ENCODE data around the gene RPIA.

Gene RPIA

DNA sequence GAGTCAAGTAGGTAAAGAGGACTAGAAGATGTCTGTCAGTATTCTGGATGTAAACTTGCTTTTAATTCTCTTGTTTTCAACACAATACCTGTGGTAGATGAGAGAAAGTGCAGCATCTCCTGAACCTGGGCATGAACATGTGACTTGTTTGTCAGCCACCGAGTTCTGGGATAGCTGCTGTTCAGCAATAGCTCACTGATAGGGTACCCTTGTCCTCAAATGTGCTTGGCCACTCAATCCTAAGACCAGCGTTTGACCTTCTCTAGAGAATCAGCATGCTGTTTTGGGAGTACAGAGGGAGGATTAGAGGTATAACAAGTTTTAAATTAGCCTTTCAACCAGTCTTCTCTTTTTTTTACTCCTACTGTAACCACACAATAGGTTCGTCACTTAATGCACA lies 23.2 kb downstream of the RPIA start:
- Histone ChIP-seq H3K27me3 (ENCODE audit: control insufficient read depth, insufficient read depth, low read length) (no peaks in the 10 kb centered on the region), H3K4me3 (ENCODE audit: low read length) (no peak overlapping the region), H3K9me3 (ENCODE audit: control insufficient read depth, low read length) (no peaks in the 10 kb centered on the region), H3K9ac (ENCODE audit: low read length) (no peak overlapping the region), H3K36me3 (ENCODE audit: control insufficient read depth, insufficient read depth, low read length) (no peaks in the 10 kb centered on the region), H3K4me1 (ENCODE audit: control insufficient read depth, insufficient read depth, low read length) (peaks cover 19% of the 10 kb centered on the region)

DNA sequence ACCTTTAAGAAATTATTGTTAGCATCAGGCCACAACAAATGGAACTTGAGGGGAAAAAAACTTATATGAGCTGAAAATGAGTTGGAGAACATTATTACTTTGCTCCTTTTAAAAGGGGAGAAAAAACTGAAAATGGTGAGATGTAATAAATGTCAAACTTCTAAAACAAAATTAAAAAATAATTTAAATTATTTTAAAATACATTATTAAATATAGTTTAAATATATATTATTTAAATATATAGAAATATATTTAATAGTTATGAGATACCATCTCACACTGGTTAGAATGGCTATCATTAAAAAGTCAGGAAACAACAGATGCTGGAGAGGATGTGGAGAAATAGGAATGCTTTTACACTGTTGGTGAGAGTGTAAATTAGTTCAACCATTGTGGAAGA lies 28.9 kb downstream of the RPIA start:
- no peak overlapping the region for H3K9ac ChIP-seq (ENCODE audit: low read length)
- H3K4me1 ChIP-seq (ENCODE audit: control insufficient read depth, insufficient read depth, low read length): peaks cover 12% of the 10 kb centered on the region
- no peaks in the 10 kb centered on the region for H3K9me3 ChIP-seq (ENCODE audit: control insufficient read depth, low read length)
- H3K27me3 ChIP-seq (ENCODE audit: control insufficient read depth, insufficient read depth, low read length): no peaks in the 10 kb centered on the region
- H3K4me3 ChIP-seq (ENCODE audit: low read length): no peak overlapping the region
- H3K36me3 ChIP-seq (ENCODE audit: control insufficient read depth, insufficient read depth, low read length): no peaks in the 10 kb centered on the region

DNA sequence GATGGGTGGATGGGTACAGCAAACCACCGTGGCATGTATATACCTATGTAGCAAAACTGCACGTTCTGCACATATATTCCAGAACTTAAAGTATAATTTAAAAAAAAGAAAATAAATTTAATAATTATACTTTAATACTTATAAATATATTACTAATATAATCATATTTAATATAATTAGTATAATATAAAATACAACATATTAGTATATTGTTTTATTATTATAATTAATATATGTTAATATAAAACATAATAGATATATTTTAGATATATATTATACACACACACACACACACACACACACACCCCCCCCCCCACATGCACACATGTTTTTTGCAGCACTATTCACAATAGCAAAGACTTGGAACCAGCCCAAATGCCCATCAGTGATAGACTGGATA lies 29.8 kb downstream of the RPIA start:
- H3K27me3 ChIP-seq (ENCODE audit: control insufficient read depth, insufficient read depth, low read length): no peaks in the 10 kb centered on the region
- no peaks in the 10 kb centered on the region for H3K36me3 ChIP-seq (ENCODE audit: control insufficient read depth, insufficient read depth, low read length)
- H3K4me3 ChIP-seq (ENCODE audit: low read length): no peak overlapping the region
- H3K9ac ChIP-seq (ENCODE audit: low read length): no peak overlapping the region
- peaks cover 4% of the 10 kb centered on the region for H3K4me1 ChIP-seq (ENCODE audit: control insufficient read depth, insufficient read depth, low read length)
- H3K9me3 ChIP-seq (ENCODE audit: control insufficient read depth, low read length): no peaks in the 10 kb centered on the region

DNA sequence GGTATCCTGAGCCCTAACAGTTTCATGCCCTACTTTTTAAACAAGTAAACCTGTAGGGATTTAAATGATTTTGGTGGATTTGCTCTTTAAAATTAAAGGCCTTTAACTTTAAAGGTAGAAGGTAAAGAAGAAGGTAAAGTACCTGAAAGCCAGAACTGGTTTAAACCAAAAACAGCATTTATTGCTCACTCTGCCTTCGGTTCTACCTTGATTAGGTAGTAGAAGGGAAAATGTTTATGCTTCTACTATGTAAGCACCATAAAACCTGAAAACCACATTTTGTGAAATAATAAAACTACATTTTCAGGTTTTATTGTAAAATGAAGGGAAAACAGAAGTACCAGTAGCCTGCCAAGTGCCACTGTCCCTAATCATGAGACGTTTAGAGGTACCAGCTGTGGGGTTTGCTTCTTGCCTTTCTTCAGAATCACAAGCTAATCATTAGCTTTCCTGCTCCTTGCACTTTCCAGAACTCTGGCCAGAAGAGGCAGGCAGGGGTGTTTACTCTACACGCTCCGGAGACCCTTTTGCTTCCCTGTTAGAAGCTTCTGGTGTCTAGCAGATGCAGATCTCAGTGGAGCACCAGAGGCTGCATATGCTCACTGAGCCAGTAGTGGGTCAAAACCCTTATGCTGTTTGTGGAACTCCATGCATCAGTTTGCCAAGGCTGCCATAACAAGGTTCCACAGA lies 33.3 kb downstream of the RPIA start:
- no peak overlapping the region for H3K9ac ChIP-seq (ENCODE audit: low read length)
- no peaks in the 10 kb centered on the region for H3K36me3 ChIP-seq (ENCODE audit: control insufficient read depth, insufficient read depth, low read length)
- H3K9me3 ChIP-seq (ENCODE audit: control insufficient read depth, low read length): no peaks in the 10 kb centered on the region
- no peak overlapping the region for H3K4me3 ChIP-seq (ENCODE audit: low read length)
- H3K27me3 ChIP-seq (ENCODE audit: control insufficient read depth, insufficient read depth, low read length): no peaks in the 10 kb centered on the region
- H3K4me1 ChIP-seq (ENCODE audit: control insufficient read depth, insufficient read depth, low read length): no peaks in the 10 kb centered on the region

DNA sequence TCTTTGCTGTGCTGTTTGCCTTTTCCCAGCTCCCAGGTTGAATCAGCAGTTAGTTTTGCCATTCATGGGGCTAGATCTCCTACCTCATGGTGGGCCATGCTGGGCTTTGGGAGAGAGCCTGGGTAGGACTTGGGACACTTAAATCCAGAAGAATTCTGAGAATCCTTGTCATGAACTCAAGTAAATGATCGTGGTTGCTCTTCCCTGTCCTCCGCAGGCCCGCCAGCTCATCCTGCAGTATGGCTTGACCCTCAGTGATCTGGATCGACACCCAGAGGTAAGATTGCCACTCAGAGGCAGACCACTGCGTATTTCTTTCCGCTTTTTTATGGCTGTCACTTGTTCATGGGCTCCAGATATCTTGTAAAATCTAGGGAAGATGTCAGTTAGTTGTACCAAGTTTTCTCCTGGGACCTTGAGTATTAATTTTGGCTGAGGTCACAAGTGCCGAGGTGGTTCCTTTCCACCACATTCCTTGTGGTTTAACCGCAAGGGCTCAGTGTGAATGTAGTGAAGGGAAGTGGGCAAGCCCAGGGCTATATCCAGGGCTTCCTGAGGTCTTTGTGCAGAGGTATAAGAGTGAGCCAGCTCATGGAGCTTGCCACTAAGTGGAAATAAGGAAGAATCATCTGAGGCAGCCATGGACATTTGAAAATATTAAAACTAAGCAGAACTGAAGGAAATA lies 37.7 kb downstream of the RPIA start:
- Histone ChIP-seq H3K36me3 (ENCODE audit: control insufficient read depth, insufficient read depth, low read length) (no peaks in the 10 kb centered on the region), H3K27me3 (ENCODE audit: control insufficient read depth, insufficient read depth, low read length) (no peaks in the 10 kb centered on the region), H3K4me3 (ENCODE audit: low read length) (no peak overlapping the region), H3K9ac (ENCODE audit: low read length) (no peak overlapping the region), H3K4me1 (ENCODE audit: control insufficient read depth, insufficient read depth, low read length) (no peaks in the 10 kb centered on the region), H3K9me3 (ENCODE audit: control insufficient read depth, low read length) (no peaks in the 10 kb centered on the region)

DNA sequence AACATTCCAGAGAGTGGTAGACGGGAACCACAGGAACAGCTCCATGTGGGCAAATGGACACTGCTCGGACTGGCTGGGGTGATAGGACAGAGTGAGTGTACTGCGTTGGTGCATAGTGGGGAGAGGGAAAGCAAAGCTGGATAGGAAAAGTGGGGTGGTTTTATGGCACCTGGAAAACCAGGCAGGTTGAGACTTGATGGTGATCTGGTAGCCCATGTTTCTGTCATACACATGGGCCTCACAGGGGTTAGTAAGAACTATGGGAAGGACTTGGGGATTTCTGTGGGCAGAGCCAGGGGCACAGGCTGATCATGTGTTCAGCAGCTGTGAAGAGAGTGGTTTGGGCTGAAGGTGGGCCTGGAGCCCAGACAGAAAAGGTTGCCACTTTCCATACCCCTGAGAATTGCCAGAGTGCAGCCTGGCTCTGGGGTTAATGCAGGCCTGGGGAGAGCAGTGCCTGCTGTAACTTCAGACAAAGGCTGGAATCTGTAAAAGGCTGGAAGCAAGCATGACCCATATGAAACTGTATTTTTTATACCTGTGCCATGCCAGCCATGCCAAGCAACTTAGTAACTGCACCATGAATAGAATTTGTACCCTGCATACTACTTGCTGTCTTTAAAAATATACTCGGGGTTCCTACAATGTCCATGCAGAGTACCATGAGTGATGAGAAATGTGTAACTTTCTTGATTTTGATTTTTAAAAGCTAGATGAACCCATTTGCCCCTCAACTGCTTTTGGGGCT lies 41.9 kb downstream of the RPIA start:
- Histone ChIP-seq H3K27me3 (ENCODE audit: control insufficient read depth, insufficient read depth, low read length) (no peaks in the 10 kb centered on the region), H3K9ac (ENCODE audit: low read length) (no peak overlapping the region), H3K4me3 (ENCODE audit: low read length) (no peak overlapping the region), H3K4me1 (ENCODE audit: control insufficient read depth, insufficient read depth, low read length) (peaks cover 31% of the 10 kb centered on the region), H3K9me3 (ENCODE audit: control insufficient read depth, low read length) (no peaks in the 10 kb centered on the region), H3K36me3 (ENCODE audit: control insufficient read depth, insufficient read depth, low read length) (no peaks in the 10 kb centered on the region)

DNA sequence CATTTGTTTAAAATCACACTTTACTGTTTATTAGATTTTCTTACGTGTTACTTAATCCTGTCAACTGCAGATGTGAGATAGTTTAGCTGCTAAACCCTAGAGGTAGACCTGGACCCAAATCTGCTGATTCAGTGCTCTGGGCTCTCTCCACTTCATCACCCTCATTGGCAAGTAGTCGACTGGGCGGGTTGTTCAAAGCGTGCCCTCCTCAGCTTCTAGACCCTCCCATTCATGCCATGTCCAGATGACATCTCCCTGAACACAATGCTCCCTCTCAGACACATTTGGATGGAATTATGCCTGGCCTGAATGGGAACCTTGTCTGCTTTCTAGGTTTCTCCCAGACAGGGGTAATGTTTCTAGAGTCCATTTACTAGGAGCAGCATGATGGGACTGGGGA lies 43.7 kb downstream of the RPIA start:
- Histone ChIP-seq H3K9ac (ENCODE audit: low read length) (no peak overlapping the region), H3K4me1 (ENCODE audit: control insufficient read depth, insufficient read depth, low read length) (peaks cover 31% of the 10 kb centered on the region), H3K36me3 (ENCODE audit: control insufficient read depth, insufficient read depth, low read length) (no peaks in the 10 kb centered on the region), H3K27me3 (ENCODE audit: control insufficient read depth, insufficient read depth, low read length) (no peaks in the 10 kb centered on the region), H3K4me3 (ENCODE audit: low read length) (no peak overlapping the region), H3K9me3 (ENCODE audit: control insufficient read depth, low read length) (no peaks in the 10 kb centered on the region)

DNA sequence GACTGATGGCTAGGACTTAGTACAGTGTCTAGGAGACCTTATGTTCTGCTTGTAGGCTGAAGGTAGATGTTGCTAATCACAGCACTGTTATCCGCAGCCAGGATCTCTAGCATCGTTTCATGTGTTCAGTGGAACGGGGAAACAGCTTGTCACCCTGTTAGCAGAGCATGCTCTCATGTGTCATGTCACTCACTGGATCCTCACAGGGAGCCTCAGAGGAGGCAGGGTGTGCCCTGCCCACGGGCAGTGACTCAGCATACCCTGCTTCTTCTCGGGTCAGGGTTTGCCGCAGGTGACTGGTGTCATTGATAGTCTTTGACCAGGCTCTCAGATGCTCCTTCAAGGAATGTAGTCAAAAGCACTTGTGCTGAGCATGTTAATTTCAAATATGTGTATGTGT lies 44.4 kb downstream of the RPIA start:
- H3K9me3 ChIP-seq (ENCODE audit: control insufficient read depth, low read length): no peaks in the 10 kb centered on the region
- no peak overlapping the region for H3K4me3 ChIP-seq (ENCODE audit: low read length)
- H3K4me1 ChIP-seq (ENCODE audit: control insufficient read depth, insufficient read depth, low read length): peaks cover 31% of the 10 kb centered on the region
- H3K36me3 ChIP-seq (ENCODE audit: control insufficient read depth, insufficient read depth, low read length): no peaks in the 10 kb centered on the region
- H3K9ac ChIP-seq (ENCODE audit: low read length): no peak overlapping the region
- H3K27me3 ChIP-seq (ENCODE audit: control insufficient read depth, insufficient read depth, low read length): no peaks in the 10 kb centered on the region

DNA sequence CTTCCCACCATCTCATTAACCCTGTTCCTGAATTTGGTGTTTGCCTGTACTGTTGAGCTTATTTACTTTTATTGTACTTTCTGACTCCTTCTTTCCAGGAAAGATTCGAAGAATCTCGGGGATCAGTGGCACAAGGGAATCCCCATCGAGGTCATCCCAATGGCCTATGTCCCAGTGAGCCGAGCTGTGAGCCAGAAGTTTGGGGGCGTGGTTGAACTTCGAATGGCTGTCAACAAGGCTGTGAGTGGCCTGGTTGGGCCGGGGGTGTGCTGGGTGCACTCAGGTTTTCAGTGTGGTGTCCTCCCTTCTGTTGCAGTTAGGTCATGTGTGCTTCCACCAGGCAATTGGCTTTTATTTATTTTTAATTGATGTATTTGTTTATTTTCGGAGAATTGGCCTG lies 45.0 kb downstream of the RPIA start:
- Histone ChIP-seq H3K9ac (ENCODE audit: low read length) (no peak overlapping the region), H3K9me3 (ENCODE audit: control insufficient read depth, low read length) (no peaks in the 10 kb centered on the region), H3K4me3 (ENCODE audit: low read length) (no peak overlapping the region), H3K36me3 (ENCODE audit: control insufficient read depth, insufficient read depth, low read length) (no peaks in the 10 kb centered on the region), H3K4me1 (ENCODE audit: control insufficient read depth, insufficient read depth, low read length) (peaks cover 31% of the 10 kb centered on the region), H3K27me3 (ENCODE audit: control insufficient read depth, insufficient read depth, low read length) (no peaks in the 10 kb centered on the region)

DNA sequence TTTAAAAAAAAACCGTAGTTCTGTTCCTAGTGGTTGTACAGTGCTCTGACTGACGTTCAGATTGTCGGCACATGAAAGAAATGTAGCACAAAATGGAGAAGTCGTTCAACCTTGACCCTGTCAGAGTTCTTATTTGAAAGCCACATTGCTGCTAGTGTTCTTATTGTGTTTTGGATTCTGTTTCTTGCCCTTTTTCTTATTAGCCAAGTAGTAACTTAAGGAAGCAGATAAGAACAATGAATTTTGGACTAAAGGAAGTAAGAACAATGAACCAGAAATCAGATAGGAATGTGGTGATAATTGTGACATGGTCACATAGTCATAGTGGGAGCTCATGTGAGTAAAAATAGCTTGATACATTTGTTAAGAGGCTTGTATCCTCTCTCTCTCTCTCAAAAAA lies 45.9 kb downstream of the RPIA start:
- Histone ChIP-seq H3K36me3 (ENCODE audit: control insufficient read depth, insufficient read depth, low read length) (no peaks in the 10 kb centered on the region), H3K4me1 (ENCODE audit: control insufficient read depth, insufficient read depth, low read length) (peaks cover 31% of the 10 kb centered on the region), H3K27me3 (ENCODE audit: control insufficient read depth, insufficient read depth, low read length) (no peaks in the 10 kb centered on the region), H3K4me3 (ENCODE audit: low read length) (no peak overlapping the region), H3K9me3 (ENCODE audit: control insufficient read depth, low read length) (no peaks in the 10 kb centered on the region), H3K9ac (ENCODE audit: low read length) (no peak overlapping the region)

DNA sequence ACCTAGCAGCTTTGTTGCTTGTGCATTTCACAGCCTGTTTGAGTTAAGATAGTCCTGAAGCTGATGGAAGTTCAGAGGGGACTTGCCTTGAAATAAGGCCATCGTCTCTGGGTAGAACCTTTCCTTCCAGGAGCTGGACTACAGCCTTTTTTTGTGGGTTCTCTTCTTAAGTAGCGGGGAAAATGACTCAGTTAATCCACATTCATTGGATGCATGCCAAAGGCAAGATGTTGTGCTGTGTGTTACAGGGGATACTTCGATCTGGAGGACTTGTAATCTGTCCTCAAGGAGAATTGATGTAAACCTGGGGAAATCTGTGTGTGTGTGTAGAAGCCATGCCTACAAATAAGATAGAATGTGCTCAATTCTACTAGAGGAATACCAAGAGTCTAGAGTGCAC lies 46.8 kb downstream of the RPIA start:
- Histone ChIP-seq H3K27me3 (ENCODE audit: control insufficient read depth, insufficient read depth, low read length) (no peaks in the 10 kb centered on the region), H3K4me1 (ENCODE audit: control insufficient read depth, insufficient read depth, low read length) (peaks cover 31% of the 10 kb centered on the region), H3K4me3 (ENCODE audit: low read length) (no peak overlapping the region), H3K9ac (ENCODE audit: low read length) (no peak overlapping the region), H3K9me3 (ENCODE audit: control insufficient read depth, low read length) (no peaks in the 10 kb centered on the region), H3K36me3 (ENCODE audit: control insufficient read depth, insufficient read depth, low read length) (no peaks in the 10 kb centered on the region)

DNA sequence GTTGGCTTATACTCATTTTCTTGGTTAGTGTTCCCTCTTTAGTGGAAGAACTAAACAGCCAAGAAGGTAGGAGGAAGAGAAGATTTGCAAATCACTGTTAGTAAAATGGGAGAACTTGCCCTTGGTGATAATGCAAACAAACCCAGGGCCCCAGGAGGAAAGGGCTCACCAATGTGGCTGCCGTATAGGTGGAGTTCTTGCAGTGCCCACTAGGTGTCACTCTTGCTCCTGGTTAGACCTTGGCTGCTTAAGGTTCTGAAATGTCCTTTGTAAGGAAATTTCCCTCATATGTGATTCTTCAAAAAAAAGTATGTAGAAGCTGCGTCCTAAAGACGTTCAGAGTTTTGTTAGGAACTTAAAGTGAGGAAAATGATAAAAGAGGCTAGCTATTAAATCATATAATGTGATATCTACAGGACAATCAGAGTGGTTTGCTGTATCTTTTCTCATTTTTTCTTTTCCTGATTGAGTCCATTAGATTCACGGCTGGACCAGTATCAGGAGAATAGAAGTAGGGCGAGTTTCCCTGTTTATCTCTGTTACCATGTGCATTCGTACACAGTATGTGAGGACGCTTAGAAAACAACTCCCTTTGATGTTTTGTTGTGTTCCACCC lies 48.6 kb downstream of the RPIA start:
- Histone ChIP-seq H3K36me3 (ENCODE audit: control insufficient read depth, insufficient read depth, low read length) (no peaks in the 10 kb centered on the region), H3K27me3 (ENCODE audit: control insufficient read depth, insufficient read depth, low read length) (no peaks in the 10 kb centered on the region), H3K9me3 (ENCODE audit: control insufficient read depth, low read length) (no peaks in the 10 kb centered on the region)

More for the DNA sequence above, 48.6 kb downstream of the RPIA start:
- Histone ChIP-seq H3K4me3 (ENCODE audit: low read length) (no peak overlapping the region), H3K4me1 (ENCODE audit: control insufficient read depth, insufficient read depth, low read length) (peaks cover 28% of the 10 kb centered on the region), H3K9ac (ENCODE audit: low read length) (no peak overlapping the region)
